CD8-positive, alpha-beta memory T cell (primary cell): Measurements from ENCODE around the gene SMCO4. TPM values are rescaled to one million over a fixed set of nuclear protein-coding genes. Genes with fewer than 3 reads are reported as not detected.
"Not testable (repeated sequence)": the region's sequence is repeated elsewhere in the genome, so short reads cannot be mapped to it uniquely, and the experiment has no call there.

Source experiments
- CTCF ChIA-PET: fragments of 350-600 bp; sonication (Branson Sonifier 250); formaldehyde crosslinking; loops from one replicate; lab custom pipeline; 2021; ENCODE audit warnings: antibody characterized with exemption; lab: Charles Lee
- POLR2A ChIA-PET: fragments of 350-600 bp; sonication (Branson Sonifier 250); formaldehyde crosslinking; loops from one replicate; lab custom pipeline; 2021; ENCODE audit warnings: antibody characterized with exemption; lab: Charles Lee
- DNase-seq, 5 donors: peaks; one replicate each; pipeline versions ENCODE4 v3.0.0 to v3.0.0-alpha.2; 2020 to 2022; ENCODE audit warnings: mixed read lengths in 1 of 5
- H3K27ac ChIP-seq: one replicate; pipeline ENCODE4 v1.7.0; 2013; ENCODE audit warnings: low read depth, mild to moderate bottlenecking, low read length, moderate library complexity
- H3K27me3 ChIP-seq: 2 replicates; pipeline ENCODE4 v1.7.0; 2013; ENCODE audit warnings: low read length, mild to moderate bottlenecking; ENCODE audit not compliant: insufficient read depth, poor library complexity, severe bottlenecking
- H3K36me3 ChIP-seq: 2 replicates; pipeline ENCODE4 v1.7.0; 2013; ENCODE audit warnings: mild to moderate bottlenecking, low read length, moderate library complexity; ENCODE audit not compliant: insufficient read depth
- H3K4me1 ChIP-seq: 2 replicates; pipeline ENCODE4 v1.7.0; 2013; ENCODE audit warnings: mild to moderate bottlenecking, low read length, moderate library complexity; ENCODE audit not compliant: insufficient read depth
- H3K4me3 ChIP-seq: 2 replicates; pipeline ENCODE4 v1.7.0; 2013; ENCODE audit warnings: mild to moderate bottlenecking, low read length
- H3K9me3 ChIP-seq: 2 replicates; pipeline ENCODE4 v1.7.0; 2013; ENCODE audit warnings: mild to moderate bottlenecking, low read length
- H3K27ac Mint-ChIP-seq, 8 donors: one replicate each; pipeline ENCODE4 v1.8.0; 2020 to 2021; ENCODE audit warnings: mixed read lengths in 8 of 8, mild to moderate bottlenecking in 6 of 8, inconsistent platforms in 3 of 8, moderate library complexity in 3 of 8
- H3K27me3 Mint-ChIP-seq, 2 donors: one replicate each; pipeline ENCODE4 v1.8.0; 2020 to 2021; ENCODE audit warnings: mixed read lengths in 2 of 2, mild to moderate bottlenecking in 1 of 2, moderate library complexity in 1 of 2
- H3K36me3 Mint-ChIP-seq, 3 donors: one replicate each; pipeline ENCODE4 v1.8.0; 2020 to 2021; ENCODE audit warnings: mixed read lengths in 3 of 3, inconsistent platforms in 1 of 3, mild to moderate bottlenecking in 1 of 3
- H3K4me1 Mint-ChIP-seq, 3 donors: one replicate each; pipeline ENCODE4 v1.8.0; 2020 to 2021; ENCODE audit warnings: mixed read lengths in 3 of 3, inconsistent platforms in 1 of 3, mild to moderate bottlenecking in 1 of 3
- H3K4me3 Mint-ChIP-seq, 7 donors: one replicate each; pipeline ENCODE4 v1.8.0; 2020 to 2021; ENCODE audit warnings: mixed read lengths in 7 of 7, mild to moderate bottlenecking in 6 of 7, moderate library complexity in 4 of 7, inconsistent platforms in 2 of 7
- H3K9me3 Mint-ChIP-seq, 5 donors: one replicate each; pipeline ENCODE4 v1.8.0; 2020 to 2022; ENCODE audit warnings: mixed read lengths in 5 of 5, mild to moderate bottlenecking in 3 of 5, moderate library complexity in 2 of 5, inconsistent platforms in 1 of 5
- polyA plus RNA-seq: library from polyadenylated mRNA; unstranded; fragments of 300-500 nt; fragmentation: Illumina TruSeq; gene quantifications from one replicate; pipeline ENCODE4 v1.2.3, GENCODE V29; 2021
- total RNA-seq, 2 experiments: library from RNA; stranded (reverse); gene quantifications; one replicate each; pipeline ENCODE4 v1.2.3, GENCODE V29; 2021

SMCO4 gene
- total and polyA plus RNA-seq, 3 experiments from 2014 or later = 8.2 to 10.8 (median 9.0) TPM

GRCh38 chr11:93541884-93542810, 1.0 kb downstream of the SMCO4 start:
- Histone ChIP-seq H3K27me3 (no peaks in the 10 kb centered on the region), H3K4me3 (peak overlapping the region; percentile 44), H3K27ac (no peak overlapping the region), H3K4me1 (no peaks in the 10 kb centered on the region), H3K9me3 (no peaks in the 10 kb centered on the region), H3K36me3 (no peaks in the 10 kb centered on the region)
- DNase-seq = peak in 4 of 5 donors; percentile 12 to 21 (median 14)
- Mint-ChIP-seq H3K27me3 (peaks cover 9 to 46% of the 10 kb centered on the region in 2 donors), H3K36me3 (no peaks in the 10 kb centered on the region), H3K9me3 (no peaks in the 10 kb centered on the region), H3K27ac (peak overlapping the region in 7 of 8 donors; percentile 33 to 87 (median 71)), H3K4me3 (peak overlapping the region; percentile 82 to 93 (median 85)), H3K4me1 (peaks cover 15 to 24% (median 22%) of the 10 kb centered on the region in 3 donors)
- ChIA-PET POLR2A (no interaction called here), CTCF (interaction anchor here (1.4 kb wide), 1 partner anchor 17 kb away, joined by 3 read pairs; no protein-coding TSS in a partner anchor)

- Mint-ChIP-seq H3K27ac (no peak overlapping the region), H3K4me3 (peak overlapping the region in 4 of 7 donors; percentile 19 to 64 (median 34)), H3K9me3 (no peaks in the 10 kb centered on the region), H3K27me3 (peaks cover 9 to 41% of the 10 kb centered on the region in 2 donors), H3K4me1 (peaks cover 15 to 24% (median 24%) of the 10 kb centered on the region in 3 donors), H3K36me3 (no peaks in the 10 kb centered on the region)
- Histone ChIP-seq H3K27me3 (no peaks in the 10 kb centered on the region), H3K9me3 (no peaks in the 10 kb centered on the region), H3K4me1 (no peaks in the 10 kb centered on the region), H3K4me3 (no peak overlapping the region), H3K36me3 (no peaks in the 10 kb centered on the region), H3K27ac (no peak overlapping the region)
- POLR2A ChIA-PET = no interaction called here
- DNase-seq = no peak
- CTCF ChIA-PET = interaction anchor here (1.4 kb wide), 1 partner anchor 16 kb away, joined by 3 read pairs; no protein-coding TSS in a partner anchor
Measured at GRCh38 chr11:93540896-93541553, 2.2 kb downstream of the SMCO4 start.

GRCh38 chr11:93540337-93540736, 2.9 kb downstream of the SMCO4 start:
- Mint-ChIP-seq H3K9me3 (no peaks in the 10 kb centered on the region), H3K36me3 (no peaks in the 10 kb centered on the region), H3K27me3 (peaks cover 9 to 38% of the 10 kb centered on the region in 2 donors), H3K27ac (peak overlapping the region in 1 of 8 donors; percentile 76), H3K4me1 (peaks cover 18 to 31% (median 24%) of the 10 kb centered on the region in 3 donors), H3K4me3 (no peak overlapping the region)
- Histone ChIP-seq H3K4me3 (no peak overlapping the region), H3K27ac (no peak overlapping the region), H3K9me3 (no peaks in the 10 kb centered on the region), H3K27me3 (no peaks in the 10 kb centered on the region), H3K36me3 (no peaks in the 10 kb centered on the region), H3K4me1 (no peaks in the 10 kb centered on the region)
- ChIA-PET POLR2A (no interaction called here), CTCF (interaction anchor here (1.2 to 1.4 kb wide), 2 partner anchors 10 kb away, joined by 3 read pairs; no protein-coding TSS in a partner anchor)
- DNase-seq = no peak

GRCh38 chr11:93537767-93538261, 5.4 kb downstream of the SMCO4 start:
- Histone ChIP-seq H3K9me3 (no peaks in the 10 kb centered on the region), H3K27ac (no peak overlapping the region), H3K4me1 (no peaks in the 10 kb centered on the region), H3K36me3 (no peaks in the 10 kb centered on the region), H3K27me3 (no peaks in the 10 kb centered on the region), H3K4me3 (no peak overlapping the region)
- H3K27me3 Mint-ChIP-seq = peaks cover 5 to 31% of the 10 kb centered on the region in 2 donors
- ChIA-PET POLR2A (no interaction called here), CTCF (no interaction called here)
- H3K36me3 Mint-ChIP-seq = no peaks in the 10 kb centered on the region
- no peak overlapping the region for H3K27ac Mint-ChIP-seq
- H3K9me3 Mint-ChIP-seq = no peaks in the 10 kb centered on the region
- peaks cover 12 to 21% (median 17%) of the 10 kb centered on the region in 3 donors for H3K4me1 Mint-ChIP-seq
- DNase-seq = no peak
- H3K4me3 Mint-ChIP-seq = no peak overlapping the region

- POLR2A ChIA-PET = no interaction called here
- no peak for DNase-seq
- H3K27ac Mint-ChIP-seq = no peak overlapping the region
- Histone ChIP-seq H3K27ac (no peak overlapping the region), H3K4me1 (no peaks in the 10 kb centered on the region), H3K36me3 (no peaks in the 10 kb centered on the region), H3K4me3 (no peak overlapping the region), H3K27me3 (no peaks in the 10 kb centered on the region), H3K9me3 (no peaks in the 10 kb centered on the region)
- H3K4me3 Mint-ChIP-seq = no peak overlapping the region
- peaks cover 2 to 27% of the 10 kb centered on the region in 2 donors for H3K27me3 Mint-ChIP-seq
- H3K9me3 Mint-ChIP-seq = no peaks in the 10 kb centered on the region
- no peaks in the 10 kb centered on the region for H3K36me3 Mint-ChIP-seq
- H3K4me1 Mint-ChIP-seq = peaks cover 11 to 22% (median 13%) of the 10 kb centered on the region in 3 donors
- CTCF ChIA-PET = no interaction called here
Measured at GRCh38 chr11:93537049-93537448, 6.1 kb downstream of the SMCO4 start.

GRCh38 chr11:93536101-93536861, 6.9 kb downstream of the SMCO4 start:
- Mint-ChIP-seq H3K4me1 (peaks cover 6 to 20% (median 9%) of the 10 kb centered on the region in 3 donors), H3K27ac (no peak overlapping the region), H3K27me3 (peaks cover 0 to 21% of the 10 kb centered on the region in 2 donors), H3K4me3 (no peak overlapping the region), H3K9me3 (no peaks in the 10 kb centered on the region), H3K36me3 (no peaks in the 10 kb centered on the region)
- no peak overlapping the region for H3K4me3 ChIP-seq
- ChIA-PET POLR2A (no interaction called here), CTCF (no interaction called here)
- no peaks in the 10 kb centered on the region for H3K27me3 ChIP-seq
- no peak for DNase-seq
- no peak overlapping the region for H3K27ac ChIP-seq
- H3K9me3 ChIP-seq = no peaks in the 10 kb centered on the region
- no peaks in the 10 kb centered on the region for H3K4me1 ChIP-seq
- no peaks in the 10 kb centered on the region for H3K36me3 ChIP-seq

GRCh38 chr11:93535578-93535977, 7.6 kb downstream of the SMCO4 start:
- H3K4me3 ChIP-seq, POLR2A ChIA-PET, CTCF ChIA-PET, H3K27me3 ChIP-seq, H3K36me3 ChIP-seq, H3K36me3 Mint-ChIP-seq, H3K27ac ChIP-seq, H3K4me1 ChIP-seq, H3K27ac Mint-ChIP-seq, H3K4me3 Mint-ChIP-seq, DNase-seq, H3K9me3 ChIP-seq, H3K9me3 Mint-ChIP-seq: not testable (repeated sequence)
- peaks cover 0 to 17% of the 10 kb centered on the region in 2 donors for H3K27me3 Mint-ChIP-seq
- peaks cover 5 to 27% (median 12%) of the 10 kb centered on the region in 3 donors for H3K4me1 Mint-ChIP-seq
